Coronary artery (tissue), 2 donors: ENCODE data around the gene PEX3.
A peak's percentile ranks its signal among the peaks of the same experiment; 100 is the strongest.

Experiments
- DNase-seq: peaks from one replicate; pipeline ENCODE4 v3.0.0-alpha.2; 2017; ENCODE audit warnings: low spot score
- H3K27ac ChIP-seq, 2 donors: fragments of 200-600 bp; sonication (generic); one replicate each; pipeline ENCODE4 v1.5.1; 2016 to 2019
- H3K4me3 ChIP-seq: fragments of 200-600 bp; sonication (generic); 2 replicates; pipeline ENCODE4 v1.5.1; 2016; ENCODE audit warnings: mild to moderate bottlenecking, moderate library complexity
- CTCF ChIP-seq: fragments of 200-600 bp; sonication (generic); IDR thresholded peaks from one replicate; pipeline ENCODE4 v1.5.1; 2019; ENCODE audit warnings: antibody characterized with exemption

PEX3 gene

GRCh38 chr6:143515766-143516355 is 65.3 kb downstream of the PEX3 start:
- H3K27ac ChIP-seq = peak overlapping the region in 1 of 2 donors; percentile 73
- DNase-seq = no peak
- H3K4me3 ChIP-seq = no peak overlapping the region
- TF ChIP-seq CTCF = no peak

- no peak overlapping the region for H3K27ac ChIP-seq
- no peak overlapping the region for H3K4me3 ChIP-seq
- DNase-seq = no peak
- no peak for TF ChIP-seq CTCF
These were observed 66.3 kb downstream of the PEX3 start for GRCh38 chr6:143516690-143517446.

- no peak for TF ChIP-seq CTCF
- Histone ChIP-seq H3K4me3 (no peak overlapping the region), H3K27ac (no peak overlapping the region)
- DNase-seq = no peak
These were observed 66.8 kb downstream of the PEX3 start for GRCh38 chr6:143517447-143517773.

GRCh38 chr6:143522039-143522600 is 71.5 kb downstream of the PEX3 start:
- Histone ChIP-seq H3K4me3 (no peak overlapping the region), H3K27ac (no peak overlapping the region)
- no peak for TF ChIP-seq CTCF
- no peak for DNase-seq

- no peak overlapping the region for H3K27ac ChIP-seq
- no peak for TF ChIP-seq CTCF
- DNase-seq = no peak
- H3K4me3 ChIP-seq = no peak overlapping the region
These were observed 74.8 kb downstream of the PEX3 start for GRCh38 chr6:143525356-143525755.

GRCh38 chr6:143527677-143528076 is 77.1 kb downstream of the PEX3 start:
- Histone ChIP-seq H3K4me3 (no peak overlapping the region), H3K27ac (no peak overlapping the region)
- no peak for TF ChIP-seq CTCF
- DNase-seq = no peak
